ENCODE data around the gene TNS3. TPM values are rescaled to one million over a fixed set of nuclear protein-coding genes. Genes with fewer than 3 reads are reported as not detected.
"Not testable (repeated sequence)": the region's sequence is repeated elsewhere in the genome, so short reads cannot be mapped to it uniquely, and the experiment has no call there.

TNS3 gene
- total and polyA plus RNA-seq, 3 experiments from 2014 or later: 1.4 to 1.5 TPM; not detected in 1

- H3K36me3 Mint-ChIP-seq: no peaks in the 10 kb centered on the region
- ChIA-PET POLR2A (no interaction called here), CTCF (no interaction called here)
- H3K4me3 Mint-ChIP-seq: peak overlapping the region in 1 of 7 donors; percentile 73
- H3K4me3 ChIP-seq (ENCODE audit: low read length): no peak overlapping the region
- H3K27me3 Mint-ChIP-seq: peaks cover 0 to 6% of the 10 kb centered on the region in 2 donors
- no peaks in the 10 kb centered on the region for H3K4me1 Mint-ChIP-seq
- peaks cover 8 to 24% (median 16%) of the 10 kb centered on the region in 5 donors for H3K9me3 Mint-ChIP-seq
- no peaks in the 10 kb centered on the region for H3K9me3 ChIP-seq (ENCODE audit: low read length)
- DNase-seq: no peak
- H3K4me1 ChIP-seq (ENCODE audit: insufficient read depth, low read length): no peaks in the 10 kb centered on the region
- H3K36me3 ChIP-seq (ENCODE audit: insufficient read depth, low read length): no peaks in the 10 kb centered on the region
- no peak overlapping the region for H3K27ac Mint-ChIP-seq
- no peaks in the 10 kb centered on the region for H3K27me3 ChIP-seq (ENCODE audit: insufficient read depth, low read length, poor library complexity, severe bottlenecking)
- no peak overlapping the region for H3K27ac ChIP-seq (ENCODE audit: low read depth, low read length)
These were observed 18.5 kb upstream of the TNS3 start for GRCh38 chr7:47600199-47601118.

- CTCF ChIA-PET: no interaction called here
- H3K4me3 ChIP-seq (ENCODE audit: low read length): no peak overlapping the region
- H3K4me1 Mint-ChIP-seq: no peaks in the 10 kb centered on the region
- H3K9me3 ChIP-seq (ENCODE audit: low read length): no peaks in the 10 kb centered on the region
- no peak for DNase-seq
- POLR2A ChIA-PET: no interaction called here
- H3K4me1 ChIP-seq (ENCODE audit: insufficient read depth, low read length): no peaks in the 10 kb centered on the region
- no peaks in the 10 kb centered on the region for H3K36me3 Mint-ChIP-seq
- no peaks in the 10 kb centered on the region for H3K27me3 ChIP-seq (ENCODE audit: insufficient read depth, low read length, poor library complexity, severe bottlenecking)
- peaks cover 0 to 8% of the 10 kb centered on the region in 2 donors for H3K27me3 Mint-ChIP-seq
- H3K36me3 ChIP-seq (ENCODE audit: insufficient read depth, low read length): no peaks in the 10 kb centered on the region
- peaks cover 8 to 26% (median 18%) of the 10 kb centered on the region in 5 donors for H3K9me3 Mint-ChIP-seq
- H3K4me3 Mint-ChIP-seq: no peak overlapping the region
- no peak overlapping the region for H3K27ac ChIP-seq (ENCODE audit: low read depth, low read length)
- H3K27ac Mint-ChIP-seq: no peak overlapping the region
These were observed 15.5 kb upstream of the TNS3 start for GRCh38 chr7:47597379-47597778.

GRCh38 chr7:47596502-47597202, 14.7 kb upstream of the TNS3 start:
- H3K27me3 ChIP-seq (ENCODE audit: insufficient read depth, low read length, poor library complexity, severe bottlenecking): no peaks in the 10 kb centered on the region
- H3K4me1 Mint-ChIP-seq: no peaks in the 10 kb centered on the region
- no peaks in the 10 kb centered on the region for H3K4me1 ChIP-seq (ENCODE audit: insufficient read depth, low read length)
- POLR2A ChIA-PET: no interaction called here
- DNase-seq: no peak
- peaks cover 8 to 26% (median 19%) of the 10 kb centered on the region in 5 donors for H3K9me3 Mint-ChIP-seq
- H3K36me3 Mint-ChIP-seq: no peaks in the 10 kb centered on the region
- H3K4me3 Mint-ChIP-seq: no peak overlapping the region
- H3K9me3 ChIP-seq (ENCODE audit: low read length): no peaks in the 10 kb centered on the region
- no peak overlapping the region for H3K27ac Mint-ChIP-seq
- peaks cover 0 to 8% of the 10 kb centered on the region in 2 donors for H3K27me3 Mint-ChIP-seq
- H3K4me3 ChIP-seq (ENCODE audit: low read length): no peak overlapping the region
- H3K36me3 ChIP-seq (ENCODE audit: insufficient read depth, low read length): no peaks in the 10 kb centered on the region
- no peak overlapping the region for H3K27ac ChIP-seq (ENCODE audit: low read depth, low read length)
- CTCF ChIA-PET: no interaction called here

GRCh38 chr7:47594406-47594805, 12.5 kb upstream of the TNS3 start:
- H3K27ac ChIP-seq (ENCODE audit: low read depth, low read length): no peak overlapping the region
- H3K36me3 Mint-ChIP-seq: no peaks in the 10 kb centered on the region
- H3K4me1 Mint-ChIP-seq: no peaks in the 10 kb centered on the region
- H3K9me3 ChIP-seq (ENCODE audit: low read length): no peaks in the 10 kb centered on the region
- H3K4me3 ChIP-seq (ENCODE audit: low read length): no peak overlapping the region
- no peaks in the 10 kb centered on the region for H3K36me3 ChIP-seq (ENCODE audit: insufficient read depth, low read length)
- POLR2A ChIA-PET: no interaction called here
- H3K27ac Mint-ChIP-seq: no peak overlapping the region
- H3K27me3 ChIP-seq (ENCODE audit: insufficient read depth, low read length, poor library complexity, severe bottlenecking): no peaks in the 10 kb centered on the region
- peaks cover 8 to 20% (median 17%) of the 10 kb centered on the region in 5 donors for H3K9me3 Mint-ChIP-seq
- H3K27me3 Mint-ChIP-seq: peaks cover 0 to 6% of the 10 kb centered on the region in 2 donors
- H3K4me3 Mint-ChIP-seq: no peak overlapping the region
- no peak for DNase-seq
- no peaks in the 10 kb centered on the region for H3K4me1 ChIP-seq (ENCODE audit: insufficient read depth, low read length)
- CTCF ChIA-PET: no interaction called here

GRCh38 chr7:47591655-47592572, 10.0 kb upstream of the TNS3 start:
- no peaks in the 10 kb centered on the region for H3K36me3 Mint-ChIP-seq
- no peaks in the 10 kb centered on the region for H3K36me3 ChIP-seq (ENCODE audit: insufficient read depth, low read length)
- DNase-seq: no peak
- H3K4me3 Mint-ChIP-seq: no peak overlapping the region
- ChIA-PET CTCF (no interaction called here), POLR2A (no interaction called here)
- no peaks in the 10 kb centered on the region for H3K4me1 Mint-ChIP-seq
- no peaks in the 10 kb centered on the region for H3K4me1 ChIP-seq (ENCODE audit: insufficient read depth, low read length)
- H3K27ac Mint-ChIP-seq: no peak overlapping the region
- peaks cover 0 to 4% of the 10 kb centered on the region in 2 donors for H3K27me3 Mint-ChIP-seq
- H3K9me3 Mint-ChIP-seq: peaks cover 0 to 12% (median 6%) of the 10 kb centered on the region in 5 donors
- no peak overlapping the region for H3K4me3 ChIP-seq (ENCODE audit: low read length)
- no peaks in the 10 kb centered on the region for H3K27me3 ChIP-seq (ENCODE audit: insufficient read depth, low read length, poor library complexity, severe bottlenecking)
- no peak overlapping the region for H3K27ac ChIP-seq (ENCODE audit: low read depth, low read length)
- H3K9me3 ChIP-seq (ENCODE audit: low read length): no peaks in the 10 kb centered on the region

GRCh38 chr7:47591089-47591654, 9.3 kb upstream of the TNS3 start:
- no peak overlapping the region for H3K27ac Mint-ChIP-seq
- no peaks in the 10 kb centered on the region for H3K36me3 Mint-ChIP-seq
- H3K9me3 ChIP-seq (ENCODE audit: low read length): no peaks in the 10 kb centered on the region
- H3K4me3 Mint-ChIP-seq: no peak overlapping the region
- no peak overlapping the region for H3K27ac ChIP-seq (ENCODE audit: low read depth, low read length)
- H3K27me3 Mint-ChIP-seq: peaks cover 0 to 6% of the 10 kb centered on the region in 2 donors
- no peaks in the 10 kb centered on the region for H3K36me3 ChIP-seq (ENCODE audit: insufficient read depth, low read length)
- H3K9me3 Mint-ChIP-seq: peaks cover 0 to 15% (median 2%) of the 10 kb centered on the region in 5 donors
- H3K4me3 ChIP-seq (ENCODE audit: low read length): no peak overlapping the region
- no peaks in the 10 kb centered on the region for H3K4me1 Mint-ChIP-seq
- ChIA-PET CTCF (no interaction called here), POLR2A (no interaction called here)
- no peak for DNase-seq
- no peaks in the 10 kb centered on the region for H3K27me3 ChIP-seq (ENCODE audit: insufficient read depth, low read length, poor library complexity, severe bottlenecking)
- H3K4me1 ChIP-seq (ENCODE audit: insufficient read depth, low read length): no peaks in the 10 kb centered on the region

GRCh38 chr7:47590215-47590614, 8.3 kb upstream of the TNS3 start:
- DNase-seq; H3K36me3 ChIP-seq (ENCODE audit: insufficient read depth, low read length); H3K9me3 ChIP-seq (ENCODE audit: low read length); H3K4me1 Mint-ChIP-seq; POLR2A ChIA-PET; H3K27ac ChIP-seq (ENCODE audit: low read depth, low read length); H3K4me1 ChIP-seq (ENCODE audit: insufficient read depth, low read length); H3K27me3 ChIP-seq (ENCODE audit: insufficient read depth, low read length, poor library complexity, severe bottlenecking); H3K27me3 Mint-ChIP-seq; CTCF ChIA-PET; H3K4me3 Mint-ChIP-seq; H3K27ac Mint-ChIP-seq; H3K36me3 Mint-ChIP-seq; H3K4me3 ChIP-seq (ENCODE audit: low read length): not testable (repeated sequence)
- H3K9me3 Mint-ChIP-seq: peaks cover 0 to 11% (median 2%) of the 10 kb centered on the region in 5 donors

Data from CD8-positive, alpha-beta memory T cell (primary cell).